MM.1S (cell line): ENCODE results near the gene HPCAL1.

ENCODE experiments used
- DNase-seq: peaks from one replicate; pipeline ENCODE4 v3.0.0-alpha.2; 2015
- H2AFZ ChIP-seq: fragments of 300-600 bp; sonication (generic); 2 replicates; pipeline ENCODE4 v1.6.0; 2016; ENCODE audit warnings: antibody characterized with exemption, low read length
- H3F3A ChIP-seq: fragments of 300-600 bp; sonication (generic); 2 replicates; pipeline ENCODE4 v1.6.1; 2016; ENCODE audit warnings: mild to moderate bottlenecking, antibody characterized with exemption, low read length, moderate library complexity, mixed read lengths; ENCODE audit not compliant: insufficient read depth
- H3K27ac ChIP-seq: fragments of 300-600 bp; sonication (generic); 2 replicates; pipeline ENCODE4 v1.5.1; 2016; ENCODE audit warnings: mild to moderate bottlenecking, low read length
- H3K27me3 ChIP-seq: fragments of 300-600 bp; sonication (generic); replicated peaks from 2 replicates; pipeline ENCODE4 v1.6.0; 2016; ENCODE audit warnings: low read length; ENCODE audit not compliant: insufficient read depth
- H3K36me3 ChIP-seq: fragments of 300-600 bp; sonication (generic); replicated peaks from 2 replicates; pipeline ENCODE4 v1.6.1; 2016; ENCODE audit warnings: mild to moderate bottlenecking, low read length, mixed read lengths; ENCODE audit not compliant: insufficient read depth
- H3K4me1 ChIP-seq: fragments of 300-600 bp; sonication (generic); 2 replicates; pipeline ENCODE4 v1.6.1; 2016; ENCODE audit warnings: low read length, mixed read lengths
- H3K4me2 ChIP-seq: fragments of 300-600 bp; sonication (generic); 2 replicates; pipeline ENCODE4 v1.6.0; 2016; ENCODE audit warnings: low read depth, low read length
- H3K4me3 ChIP-seq: fragments of 300-600 bp; sonication (generic); 2 replicates; pipeline ENCODE4 v1.5.1; 2016; ENCODE audit warnings: low read length, mixed read lengths
- H3K79me2 ChIP-seq: fragments of 300-600 bp; sonication (generic); 2 replicates; pipeline ENCODE4 v1.6.1; 2016; ENCODE audit warnings: mixed run types, low read length, mixed read lengths
- H3K9ac ChIP-seq: fragments of 300-600 bp; sonication (generic); 2 replicates; pipeline ENCODE4 v1.6.1; 2016; ENCODE audit warnings: low read length, mixed read lengths
- H3K9me2 ChIP-seq: fragments of 300-600 bp; sonication (generic); replicated peaks from 2 replicates; pipeline ENCODE4 v1.6.1; 2016; ENCODE audit warnings: mild to moderate bottlenecking, low read length, mixed read lengths; ENCODE audit not compliant: insufficient read depth
- H3K9me3 ChIP-seq: fragments of 300-600 bp; sonication (generic); replicated peaks from 2 replicates; pipeline ENCODE4 v1.6.1; 2016; ENCODE audit warnings: mild to moderate bottlenecking, low read length, mixed read lengths; ENCODE audit not compliant: insufficient read depth
- H4K20me1 ChIP-seq: fragments of 300-600 bp; sonication (generic); 2 replicates; pipeline ENCODE4 v1.6.1; 2016; ENCODE audit warnings: mild to moderate bottlenecking, low read length, moderate library complexity, mixed read lengths; ENCODE audit not compliant: insufficient read depth
- EZH2 ChIP-seq: fragments of 300-600 bp; sonication (generic); optimal IDR thresholded peaks from 2 replicates; pipeline ENCODE3; 2017; ENCODE audit warnings: low read depth, mild to moderate bottlenecking, antibody characterized with exemption, low read length, mixed read lengths
- EZH2phosphoT487 ChIP-seq: fragments of 300-600 bp; sonication (generic); IDR thresholded peaks from 2 replicates; pipeline ENCODE4 v1.6.1; 2018; ENCODE audit warnings: antibody characterized with exemption, low read length
- TF ChIP-seq, protein P1 (sequence below): fragments of 300-600 bp; sonication (generic); IDR thresholded peaks from 2 replicates; pipeline ENCODE4 v1.5.1; 2016; ENCODE audit warnings: antibody characterized with exemption, low read length, mixed read lengths

HPCAL1 gene

DNA sequence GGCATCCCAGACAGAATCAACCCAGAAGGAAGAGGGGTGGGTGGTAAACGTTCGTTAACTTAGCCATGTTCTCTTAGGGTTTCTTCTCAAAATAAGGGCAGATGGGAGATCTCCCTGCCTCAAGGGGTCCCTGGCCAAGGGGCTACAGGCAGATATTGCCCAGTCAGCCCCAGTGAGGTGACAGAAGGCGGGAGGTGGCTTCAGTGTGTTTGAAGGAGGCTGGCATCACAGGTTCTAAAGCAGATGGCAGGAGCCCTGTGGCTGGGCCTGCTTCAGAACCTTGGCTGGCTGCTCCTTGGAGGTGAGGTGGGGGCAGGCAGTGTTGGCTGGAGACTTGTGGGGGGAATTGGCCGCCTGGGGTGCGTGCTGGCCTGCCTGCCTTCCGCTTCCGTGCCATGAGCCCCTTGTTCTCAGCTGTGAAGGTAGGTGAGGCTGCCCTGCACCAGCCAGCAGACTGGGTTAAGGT lies 23.5 kb downstream of the HPCAL1 start:
- H3K9me2 ChIP-seq, result no peaks in the 10 kb centered on the region
- H2AFZ ChIP-seq, result no peak overlapping the region
- peak overlapping the region; percentile 82; the same call in 1 of the 2 replicates for H3K27ac ChIP-seq
- H3K79me2 ChIP-seq, result peaks cover 93% of the 10 kb centered on the region
- H3K4me3 ChIP-seq, result no peak overlapping the region
- peaks cover 43% of the 10 kb centered on the region for H3K4me1 ChIP-seq
- no peak overlapping the region for H3K4me2 ChIP-seq
- no peaks in the 10 kb centered on the region for H3K27me3 ChIP-seq
- 0 out of 2 replicates have a peak, but pooled peaks cover 7% of the 10 kb centered on the region for H4K20me1 ChIP-seq
- H3K9me3 ChIP-seq, result no peaks in the 10 kb centered on the region
- DNase-seq, result no peak
- H3K9ac ChIP-seq, result no peak overlapping the region
- TF ChIP-seq EZH2, result no peak
- TF ChIP-seq, protein P1, sequence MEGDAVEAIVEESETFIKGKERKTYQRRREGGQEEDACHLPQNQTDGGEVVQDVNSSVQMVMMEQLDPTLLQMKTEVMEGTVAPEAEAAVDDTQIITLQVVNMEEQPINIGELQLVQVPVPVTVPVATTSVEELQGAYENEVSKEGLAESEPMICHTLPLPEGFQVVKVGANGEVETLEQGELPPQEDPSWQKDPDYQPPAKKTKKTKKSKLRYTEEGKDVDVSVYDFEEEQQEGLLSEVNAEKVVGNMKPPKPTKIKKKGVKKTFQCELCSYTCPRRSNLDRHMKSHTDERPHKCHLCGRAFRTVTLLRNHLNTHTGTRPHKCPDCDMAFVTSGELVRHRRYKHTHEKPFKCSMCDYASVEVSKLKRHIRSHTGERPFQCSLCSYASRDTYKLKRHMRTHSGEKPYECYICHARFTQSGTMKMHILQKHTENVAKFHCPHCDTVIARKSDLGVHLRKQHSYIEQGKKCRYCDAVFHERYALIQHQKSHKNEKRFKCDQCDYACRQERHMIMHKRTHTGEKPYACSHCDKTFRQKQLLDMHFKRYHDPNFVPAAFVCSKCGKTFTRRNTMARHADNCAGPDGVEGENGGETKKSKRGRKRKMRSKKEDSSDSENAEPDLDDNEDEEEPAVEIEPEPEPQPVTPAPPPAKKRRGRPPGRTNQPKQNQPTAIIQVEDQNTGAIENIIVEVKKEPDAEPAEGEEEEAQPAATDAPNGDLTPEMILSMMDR, result no peak
- TF ChIP-seq EZH2phosphoT487, result no peak
- no peaks in the 10 kb centered on the region for H3K36me3 ChIP-seq
- H3F3A ChIP-seq, result peaks cover 11% of the 10 kb centered on the region

DNA sequence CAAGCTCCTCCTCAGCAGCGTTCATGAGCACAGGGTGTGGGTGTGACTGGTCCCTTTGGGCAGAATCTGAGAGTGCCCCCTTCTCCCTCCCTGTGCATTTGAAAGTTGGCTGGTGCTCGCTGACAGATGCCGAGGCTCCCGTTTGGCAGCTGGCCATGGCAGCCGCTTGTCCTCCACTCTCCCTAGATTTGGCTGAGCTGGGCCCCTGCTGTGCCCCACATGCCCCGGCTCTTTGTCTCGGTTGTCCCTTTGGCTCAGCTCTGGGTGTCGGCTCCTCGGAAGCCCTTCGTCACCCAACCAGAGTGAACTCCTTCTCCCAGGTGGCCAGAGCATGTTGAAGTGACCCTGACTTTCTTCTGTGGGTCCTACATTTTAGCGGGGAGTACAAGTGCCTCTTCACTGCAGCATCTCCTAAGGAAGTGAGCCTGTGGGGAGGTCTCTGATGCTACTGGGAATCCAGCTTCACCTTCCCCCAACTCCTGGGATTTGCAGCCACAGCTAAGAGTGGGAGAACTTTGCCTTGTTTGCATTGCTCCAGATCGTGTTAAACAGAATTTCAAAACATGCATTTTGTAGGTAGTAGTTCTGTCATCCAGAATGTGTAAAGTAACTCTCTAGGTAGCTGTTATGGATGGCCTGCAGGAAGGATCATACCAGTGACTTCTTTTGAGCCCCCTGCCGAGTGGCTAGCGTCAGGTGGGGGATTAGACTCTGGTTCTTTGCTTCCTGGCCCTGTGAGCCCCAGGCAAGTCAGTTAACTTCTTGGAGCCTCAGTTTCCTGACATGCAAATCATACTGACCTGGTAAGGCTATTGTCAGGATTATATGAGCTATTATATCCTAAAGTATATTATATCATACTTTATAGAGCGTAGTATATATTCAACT lies 24.2 kb downstream of the HPCAL1 start:
- H3F3A ChIP-seq, result peaks cover 11% of the 10 kb centered on the region
- DNase-seq, result no peak
- no peak overlapping the region for H3K9ac ChIP-seq
- TF ChIP-seq EZH2 (no peak), EZH2phosphoT487 (no peak)
- TF ChIP-seq, protein P1, result no peak
- H3K9me2 ChIP-seq, result no peaks in the 10 kb centered on the region
- H3K4me2 ChIP-seq, result no peak overlapping the region
- peaks cover 43% of the 10 kb centered on the region for H3K4me1 ChIP-seq
- no peaks in the 10 kb centered on the region for H3K36me3 ChIP-seq
- H3K79me2 ChIP-seq, result peaks cover 95% of the 10 kb centered on the region
- H2AFZ ChIP-seq, result no peak overlapping the region
- H3K27me3 ChIP-seq, result no peaks in the 10 kb centered on the region
- H3K9me3 ChIP-seq, result no peaks in the 10 kb centered on the region
- 0 out of 2 replicates have a peak, but pooled peaks cover 7% of the 10 kb centered on the region for H4K20me1 ChIP-seq
- H3K27ac ChIP-seq, result no peak overlapping the region
- no peak overlapping the region for H3K4me3 ChIP-seq

DNA sequence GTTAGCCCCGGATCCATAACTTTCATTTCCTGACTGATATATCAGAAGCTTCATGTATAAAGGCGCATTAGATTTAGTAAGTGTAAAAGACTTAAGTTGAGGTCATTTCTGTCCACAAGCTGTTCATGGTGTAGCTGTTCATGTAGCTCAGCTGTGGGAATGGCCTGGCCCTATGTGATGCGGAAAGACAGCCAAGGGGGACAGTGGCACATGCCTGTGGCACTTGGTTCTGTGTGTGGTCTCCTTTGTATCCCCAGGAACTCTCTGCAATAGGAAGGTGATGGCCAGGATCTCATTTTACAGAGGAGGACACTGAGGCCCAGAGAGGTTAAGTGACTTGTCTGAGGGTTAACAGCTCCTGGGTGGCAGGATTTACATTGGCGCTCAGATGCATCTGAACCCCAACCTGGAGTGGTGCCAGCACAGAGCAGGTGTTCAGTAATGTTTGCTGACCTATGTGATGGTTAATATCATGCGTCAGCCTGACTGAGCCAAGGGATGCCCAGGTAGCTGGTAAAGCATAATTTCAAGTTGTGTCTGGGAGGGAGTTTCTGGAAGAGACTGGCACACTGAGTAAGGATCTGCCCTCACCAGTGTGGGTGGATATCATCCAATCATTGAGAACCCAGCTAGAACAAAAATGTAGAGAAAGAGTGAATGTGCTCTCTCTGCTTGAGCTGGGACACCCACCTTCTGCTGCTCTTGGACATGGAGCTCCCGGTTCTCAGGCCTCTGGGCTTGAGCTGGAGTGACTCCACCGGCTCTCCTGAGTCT lies 25.4 kb downstream of the HPCAL1 start:
- Histone ChIP-seq H3F3A (peaks cover 11% of the 10 kb centered on the region), H3K9me3 (no peaks in the 10 kb centered on the region), H3K27me3 (no peaks in the 10 kb centered on the region), H3K27ac (no peak overlapping the region), H3K36me3 (no peaks in the 10 kb centered on the region), H3K4me3 (no peak overlapping the region), H3K9me2 (no peaks in the 10 kb centered on the region), H4K20me1 (0 out of 2 replicates have a peak, but pooled peaks cover 7% of the 10 kb centered on the region), H3K9ac (no peak overlapping the region), H2AFZ (no peak overlapping the region), H3K79me2 (peaks cover 94% of the 10 kb centered on the region), H3K4me2 (no peak overlapping the region), H3K4me1 (peaks cover 43% of the 10 kb centered on the region)
- TF ChIP-seq EZH2phosphoT487 (no peak), EZH2 (no peak)
- TF ChIP-seq, protein P1, result no peak
- no peak for DNase-seq
